Mucosa of stomach (tissue), 1 donor: ENCODE results near the gene IL1RL1.

Experiments used
- H3K27me3 ChIP-seq: one replicate; pipeline ENCODE4 v1.7.0; 2013; ENCODE audit warnings: mild to moderate bottlenecking, low read length; ENCODE audit not compliant: control insufficient read depth, insufficient read depth
- H3K36me3 ChIP-seq: one replicate; pipeline ENCODE4 v1.7.0; 2013; ENCODE audit warnings: low read length; ENCODE audit not compliant: control insufficient read depth, insufficient read depth
- H3K4me1 ChIP-seq: one replicate; pipeline ENCODE4 v1.7.0; 2013; ENCODE audit warnings: mild to moderate bottlenecking, low read length; ENCODE audit not compliant: control insufficient read depth, insufficient read depth
- H3K4me3 ChIP-seq: one replicate; pipeline ENCODE4 v1.7.0; 2013; ENCODE audit warnings: low read length
- H3K9ac ChIP-seq: one replicate; pipeline ENCODE4 v1.7.0; 2013; ENCODE audit warnings: mild to moderate bottlenecking, low read length, moderate library complexity
- H3K9me3 ChIP-seq: one replicate; pipeline ENCODE4 v1.7.0; 2013; ENCODE audit warnings: mild to moderate bottlenecking, low read length, moderate library complexity; ENCODE audit not compliant: control insufficient read depth
- donor health status: Pancreatic carcinoma.

Gene IL1RL1

GRCh38 chr2:102365763-102366162 lies 54.4 kb downstream of the IL1RL1 start:
- no peak overlapping the region for H3K9ac ChIP-seq
- H3K4me3 ChIP-seq, result no peak overlapping the region
- H3K36me3 ChIP-seq, result no peaks in the 10 kb centered on the region
- no peaks in the 10 kb centered on the region for H3K9me3 ChIP-seq
- no peaks in the 10 kb centered on the region for H3K27me3 ChIP-seq
- H3K4me1 ChIP-seq, result no peaks in the 10 kb centered on the region

- Histone ChIP-seq H3K4me3 (no peak overlapping the region), H3K9me3 (no peaks in the 10 kb centered on the region), H3K4me1 (no peaks in the 10 kb centered on the region), H3K36me3 (no peaks in the 10 kb centered on the region), H3K9ac (no peak overlapping the region), H3K27me3 (no peaks in the 10 kb centered on the region)
These were observed 55.2 kb downstream of the IL1RL1 start for GRCh38 chr2:102366406-102367112.

GRCh38 chr2:102367331-102367971 lies 56.1 kb downstream of the IL1RL1 start:
- Histone ChIP-seq H3K27me3 (no peaks in the 10 kb centered on the region), H3K9ac (no peak overlapping the region), H3K4me3 (no peak overlapping the region), H3K36me3 (no peaks in the 10 kb centered on the region), H3K9me3 (no peaks in the 10 kb centered on the region), H3K4me1 (no peaks in the 10 kb centered on the region)

- Histone ChIP-seq H3K4me3 (no peak overlapping the region), H3K9me3 (no peaks in the 10 kb centered on the region), H3K4me1 (no peaks in the 10 kb centered on the region), H3K27me3 (no peaks in the 10 kb centered on the region), H3K36me3 (no peaks in the 10 kb centered on the region), H3K9ac (no peak overlapping the region)
These were observed 57.2 kb downstream of the IL1RL1 start for GRCh38 chr2:102368461-102369109.

- Histone ChIP-seq H3K4me3 (no peak overlapping the region), H3K9ac (no peak overlapping the region), H3K4me1 (no peaks in the 10 kb centered on the region), H3K9me3 (no peaks in the 10 kb centered on the region), H3K27me3 (no peaks in the 10 kb centered on the region), H3K36me3 (no peaks in the 10 kb centered on the region)
These were observed 58.5 kb downstream of the IL1RL1 start for GRCh38 chr2:102369866-102370265.

- no peak overlapping the region for H3K4me3 ChIP-seq
- H3K9ac ChIP-seq, result no peak overlapping the region
- no peaks in the 10 kb centered on the region for H3K27me3 ChIP-seq
- H3K4me1 ChIP-seq, result no peaks in the 10 kb centered on the region
- H3K36me3 ChIP-seq, result no peaks in the 10 kb centered on the region
- H3K9me3 ChIP-seq, result no peaks in the 10 kb centered on the region
These were observed 64.8 kb downstream of the IL1RL1 start for GRCh38 chr2:102376052-102376591.

- H3K27me3 ChIP-seq, result no peaks in the 10 kb centered on the region
- no peaks in the 10 kb centered on the region for H3K36me3 ChIP-seq
- H3K9ac ChIP-seq, result no peak overlapping the region
- H3K9me3 ChIP-seq, result peaks cover 4% of the 10 kb centered on the region
- H3K4me3 ChIP-seq, result no peak overlapping the region
- no peaks in the 10 kb centered on the region for H3K4me1 ChIP-seq
These were observed 72.4 kb downstream of the IL1RL1 start for GRCh38 chr2:102383722-102384121.

GRCh38 chr2:102385522-102385921 lies 74.2 kb downstream of the IL1RL1 start:
- peaks cover 4% of the 10 kb centered on the region for H3K9me3 ChIP-seq

GRCh38 chr2:102386004-102386403 lies 74.6 kb downstream of the IL1RL1 start:
- Histone ChIP-seq H3K9me3 (peaks cover 4% of the 10 kb centered on the region), H3K4me3 (no peak overlapping the region), H3K9ac (no peak overlapping the region), H3K36me3 (no peaks in the 10 kb centered on the region), H3K4me1 (no peaks in the 10 kb centered on the region), H3K27me3 (no peaks in the 10 kb centered on the region)

More at GRCh38 chr2:102385522-102385921, 74.2 kb downstream of the IL1RL1 start:
- Histone ChIP-seq H3K36me3 (no peaks in the 10 kb centered on the region), H3K9ac (no peak overlapping the region), H3K4me3 (no peak overlapping the region), H3K4me1 (no peaks in the 10 kb centered on the region), H3K27me3 (no peaks in the 10 kb centered on the region)

GRCh38 chr2:102386867-102387541 lies 75.6 kb downstream of the IL1RL1 start:
- Histone ChIP-seq H3K4me1 (no peaks in the 10 kb centered on the region), H3K4me3 (no peak overlapping the region), H3K9me3 (peaks cover 4% of the 10 kb centered on the region), H3K27me3 (no peaks in the 10 kb centered on the region), H3K9ac (no peak overlapping the region), H3K36me3 (no peaks in the 10 kb centered on the region)

- Histone ChIP-seq H3K4me1 (no peaks in the 10 kb centered on the region), H3K4me3 (no peak overlapping the region), H3K27me3 (no peaks in the 10 kb centered on the region), H3K36me3 (no peaks in the 10 kb centered on the region), H3K9ac (no peak overlapping the region), H3K9me3 (peaks cover 4% of the 10 kb centered on the region)
These were observed 76.6 kb downstream of the IL1RL1 start for GRCh38 chr2:102387763-102388546.
